Measurements from ENCODE around the gene SEC24A. TPM values are rescaled to one million over a fixed set of nuclear protein-coding genes. Genes with fewer than 3 reads are reported as not detected.
"Not testable (repeated sequence)": the region's sequence is repeated elsewhere in the genome, so short reads cannot be mapped to it uniquely, and the experiment has no call there.

The SEC24A gene
- total RNA-seq, 1 donor from 2014 or later: 34.2 TPM

- DNase-seq (ENCODE audit: low spot score): peak; percentile 46
These were observed 714 bp downstream of the SEC24A start for GRCh38 chr5:134649163-134649835.

GRCh38 chr5:134650660-134651059, 2.1 kb downstream of the SEC24A start:
- not testable (repeated sequence) for DNase-seq (ENCODE audit: low spot score)

- DNase-seq (ENCODE audit: low spot score): no peak
These were observed 2.9 kb downstream of the SEC24A start for GRCh38 chr5:134651531-134651930.

- DNase-seq (ENCODE audit: low spot score): no peak
These were observed 8.1 kb downstream of the SEC24A start for GRCh38 chr5:134656690-134657089.

- DNase-seq (ENCODE audit: low spot score): no peak
These were observed 10.9 kb downstream of the SEC24A start for GRCh38 chr5:134659456-134659855.

GRCh38 chr5:134659922-134660321, 11.3 kb downstream of the SEC24A start:
- no peak for DNase-seq (ENCODE audit: low spot score)

- no peak for DNase-seq (ENCODE audit: low spot score)
These were observed 14.4 kb downstream of the SEC24A start for GRCh38 chr5:134662971-134663370.

- DNase-seq (ENCODE audit: low spot score): no peak
These were observed 15.9 kb downstream of the SEC24A start for GRCh38 chr5:134664448-134664847.

- DNase-seq (ENCODE audit: low spot score): not testable (repeated sequence)
These were observed 25.0 kb downstream of the SEC24A start for GRCh38 chr5:134673546-134673945.

- DNase-seq (ENCODE audit: low spot score): not testable (repeated sequence)
These were observed 28.8 kb downstream of the SEC24A start for GRCh38 chr5:134677357-134677756.

- not testable (repeated sequence) for DNase-seq (ENCODE audit: low spot score)
These were observed 41.6 kb downstream of the SEC24A start for GRCh38 chr5:134690144-134690543.

GRCh38 chr5:134692722-134693121, 44.1 kb downstream of the SEC24A start:
- no peak for DNase-seq (ENCODE audit: low spot score)

GRCh38 chr5:134708301-134708700, 59.7 kb downstream of the SEC24A start:
- no peak for DNase-seq (ENCODE audit: low spot score)

- no peak for DNase-seq (ENCODE audit: low spot score)
These were observed 65.5 kb downstream of the SEC24A start for GRCh38 chr5:134714120-134714519.

GRCh38 chr5:134714541-134714940, 66.0 kb downstream of the SEC24A start:
- no peak for DNase-seq (ENCODE audit: low spot score)

- DNase-seq (ENCODE audit: low spot score): not testable (repeated sequence)
These were observed 66.9 kb downstream of the SEC24A start for GRCh38 chr5:134715466-134715865.

GRCh38 chr5:134724872-134725271, 76.3 kb downstream of the SEC24A start:
- DNase-seq (ENCODE audit: low spot score): no peak

GRCh38 chr5:134732819-134733218, 84.2 kb downstream of the SEC24A start:
- DNase-seq (ENCODE audit: low spot score): no peak

GRCh38 chr5:134735243-134735642, 86.7 kb downstream of the SEC24A start:
- DNase-seq (ENCODE audit: low spot score): no peak

- no peak for DNase-seq (ENCODE audit: low spot score)
These were observed 87.7 kb downstream of the SEC24A start for GRCh38 chr5:134736173-134736812.

GRCh38 chr5:134738133-134738962, 89.8 kb downstream of the SEC24A start, which contains the start of gene CAMLG:
TSS of gene CAMLG (plus strand) at chr5:134738548. CDS start at chr5:134738621, 73 bp downstream.
- peak; percentile 99 for DNase-seq (ENCODE audit: low spot score)

GRCh38 chr5:134738963-134739661, 90.5 kb downstream of the SEC24A start:
- peak; percentile 46 for DNase-seq (ENCODE audit: low spot score)

Data from umbilical cord (tissue), 2 donors.